Measurements from ENCODE around the gene EXOC2.

DNA sequence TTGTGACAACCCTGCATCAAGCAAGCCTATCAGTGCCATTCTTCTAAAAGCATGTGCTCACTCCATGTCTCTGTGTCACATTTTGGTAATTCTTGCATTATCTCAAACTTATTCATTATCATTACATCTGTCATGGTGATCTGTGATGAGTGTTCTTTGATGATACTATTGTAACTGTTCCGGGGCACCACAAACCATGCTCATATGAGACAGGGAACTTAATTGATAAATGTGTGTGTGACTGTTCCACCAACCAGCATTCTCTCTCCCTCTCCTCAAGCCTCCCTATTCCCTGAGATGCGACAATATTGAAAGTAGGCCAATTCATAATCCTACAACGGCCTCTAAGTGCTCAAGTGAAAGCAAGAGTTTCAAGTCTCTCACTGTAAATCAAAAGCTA, 40.1 kb downstream of the EXOC2 start:
- TF ChIP-seq, protein P1, sequence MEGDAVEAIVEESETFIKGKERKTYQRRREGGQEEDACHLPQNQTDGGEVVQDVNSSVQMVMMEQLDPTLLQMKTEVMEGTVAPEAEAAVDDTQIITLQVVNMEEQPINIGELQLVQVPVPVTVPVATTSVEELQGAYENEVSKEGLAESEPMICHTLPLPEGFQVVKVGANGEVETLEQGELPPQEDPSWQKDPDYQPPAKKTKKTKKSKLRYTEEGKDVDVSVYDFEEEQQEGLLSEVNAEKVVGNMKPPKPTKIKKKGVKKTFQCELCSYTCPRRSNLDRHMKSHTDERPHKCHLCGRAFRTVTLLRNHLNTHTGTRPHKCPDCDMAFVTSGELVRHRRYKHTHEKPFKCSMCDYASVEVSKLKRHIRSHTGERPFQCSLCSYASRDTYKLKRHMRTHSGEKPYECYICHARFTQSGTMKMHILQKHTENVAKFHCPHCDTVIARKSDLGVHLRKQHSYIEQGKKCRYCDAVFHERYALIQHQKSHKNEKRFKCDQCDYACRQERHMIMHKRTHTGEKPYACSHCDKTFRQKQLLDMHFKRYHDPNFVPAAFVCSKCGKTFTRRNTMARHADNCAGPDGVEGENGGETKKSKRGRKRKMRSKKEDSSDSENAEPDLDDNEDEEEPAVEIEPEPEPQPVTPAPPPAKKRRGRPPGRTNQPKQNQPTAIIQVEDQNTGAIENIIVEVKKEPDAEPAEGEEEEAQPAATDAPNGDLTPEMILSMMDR (IDR thresholded peaks at IDR 0.05 in 8 of 11, conservative IDR thresholded peaks at IDR 0.05 in 3 of 11): no peak
- TF ChIP-seq POLR2A (IDR thresholded peaks at IDR 0.05) (no peak), POLR2AphosphoS5 (IDR thresholded peaks at IDR 0.05) (no peak)

Data from spleen (tissue), 7 donors.